OCI-LY1 (cell line): ENCODE results near the gene RABL6.
A peak's percentile ranks its signal among the peaks of the same experiment; 100 is the strongest.
"Not testable (repeated sequence)": the region's sequence is repeated elsewhere in the genome, so short reads cannot be mapped to it uniquely, and the experiment has no call there.

Experiments used
- H2AFZ ChIP-seq: fragments of 200-600 bp; sonication (generic), shearing (Covaris generic); 2 replicates; pipeline ENCODE4 v1.6.0; 2014; ENCODE audit warnings: antibody characterized with exemption, mild to moderate bottlenecking, low read length
- H3F3A ChIP-seq: fragments of 200-600 bp; sonication (generic), shearing (Covaris generic); 2 replicates; pipeline ENCODE4 v1.6.0; 2014; ENCODE audit warnings: mild to moderate bottlenecking, antibody characterized with exemption, low read length, moderate library complexity; ENCODE audit not compliant: insufficient read depth
- H3K27ac ChIP-seq: fragments of 200-600 bp; sonication (generic); 2 replicates; pipeline ENCODE4 v1.5.1; 2014; ENCODE audit warnings: low read length, mixed run types, mild to moderate bottlenecking, low read depth; ENCODE audit not compliant: poor library complexity, severe bottlenecking
- H3K27me3 ChIP-seq: fragments of 200-600 bp; sonication (generic); 2 replicates; pipeline ENCODE4 v1.6.0; 2014; ENCODE audit warnings: antibody characterized with exemption, mild to moderate bottlenecking, low read length, moderate library complexity; ENCODE audit not compliant: insufficient read depth
- H3K36me3 ChIP-seq: fragments of 200-600 bp; sonication (generic); 2 replicates; pipeline ENCODE4 v1.6.1; 2014; ENCODE audit warnings: mild to moderate bottlenecking, antibody characterized with exemption, low read length, moderate library complexity, mixed read lengths; ENCODE audit not compliant: insufficient read depth
- H3K4me1 ChIP-seq: fragments of 200-600 bp; sonication (generic); 2 replicates; pipeline ENCODE4 v1.5.1; 2014; ENCODE audit warnings: mild to moderate bottlenecking, low read length, moderate library complexity; ENCODE audit not compliant: insufficient read depth, severe bottlenecking
- H3K4me2 ChIP-seq: fragments of 200-600 bp; sonication (generic), shearing (Covaris generic); 2 replicates; pipeline ENCODE4 v1.6.1; 2014; ENCODE audit warnings: low read length
- H3K4me3 ChIP-seq: fragments of 200-600 bp; sonication (generic); 2 replicates; pipeline ENCODE4 v1.5.1; 2014; ENCODE audit warnings: low read length, low read depth, mild to moderate bottlenecking, mixed read lengths; ENCODE audit not compliant: poor library complexity, severe bottlenecking
- H3K79me2 ChIP-seq: fragments of 200-600 bp; shearing (Covaris generic); 2 replicates; pipeline ENCODE4 v1.6.1; 2016; ENCODE audit warnings: mixed run types, low read length, mixed read lengths; ENCODE audit not compliant: insufficient read depth
- H3K9ac ChIP-seq: fragments of 200-600 bp; sonication (generic), shearing (Covaris generic); 2 replicates; pipeline ENCODE4 v1.6.1; 2014; ENCODE audit warnings: mild to moderate bottlenecking, low read length, mixed read lengths
- H3K9me2 ChIP-seq: fragments of 200-600 bp; sonication (generic), shearing (Covaris generic); 2 replicates; pipeline ENCODE4 v1.6.1; 2014; ENCODE audit warnings: low read depth, mild to moderate bottlenecking, low read length, mixed read lengths
- H3K9me3 ChIP-seq: fragments of 200-600 bp; shearing (Covaris generic); 2 replicates; pipeline ENCODE4 v1.6.1; 2014; ENCODE audit warnings: low read length, mixed read lengths
- H4K20me1 ChIP-seq: fragments of 200-600 bp; sonication (generic), shearing (Covaris generic); 2 replicates; pipeline ENCODE4 v1.6.0; 2016; ENCODE audit warnings: mild to moderate bottlenecking, low read length; ENCODE audit not compliant: insufficient read depth
- EZH2 ChIP-seq: fragments of 200-600 bp; sonication (generic), shearing (Covaris generic); IDR thresholded peaks from 2 replicates; pipeline ENCODE4 v1.8.0; 2017; ENCODE audit warnings: borderline replicate concordance, mixed run types, mild to moderate bottlenecking, antibody characterized with exemption, low read length, moderate library complexity, mixed read lengths
- TF ChIP-seq, protein P1 (sequence below): fragments of 200-600 bp; sonication (generic), shearing (Covaris generic); IDR thresholded peaks from 2 replicates; pipeline ENCODE4 v1.5.1; 2017; ENCODE audit warnings: mild to moderate bottlenecking, antibody characterized with exemption, low read length, moderate library complexity, mixed read lengths

RABL6 gene

DNA sequence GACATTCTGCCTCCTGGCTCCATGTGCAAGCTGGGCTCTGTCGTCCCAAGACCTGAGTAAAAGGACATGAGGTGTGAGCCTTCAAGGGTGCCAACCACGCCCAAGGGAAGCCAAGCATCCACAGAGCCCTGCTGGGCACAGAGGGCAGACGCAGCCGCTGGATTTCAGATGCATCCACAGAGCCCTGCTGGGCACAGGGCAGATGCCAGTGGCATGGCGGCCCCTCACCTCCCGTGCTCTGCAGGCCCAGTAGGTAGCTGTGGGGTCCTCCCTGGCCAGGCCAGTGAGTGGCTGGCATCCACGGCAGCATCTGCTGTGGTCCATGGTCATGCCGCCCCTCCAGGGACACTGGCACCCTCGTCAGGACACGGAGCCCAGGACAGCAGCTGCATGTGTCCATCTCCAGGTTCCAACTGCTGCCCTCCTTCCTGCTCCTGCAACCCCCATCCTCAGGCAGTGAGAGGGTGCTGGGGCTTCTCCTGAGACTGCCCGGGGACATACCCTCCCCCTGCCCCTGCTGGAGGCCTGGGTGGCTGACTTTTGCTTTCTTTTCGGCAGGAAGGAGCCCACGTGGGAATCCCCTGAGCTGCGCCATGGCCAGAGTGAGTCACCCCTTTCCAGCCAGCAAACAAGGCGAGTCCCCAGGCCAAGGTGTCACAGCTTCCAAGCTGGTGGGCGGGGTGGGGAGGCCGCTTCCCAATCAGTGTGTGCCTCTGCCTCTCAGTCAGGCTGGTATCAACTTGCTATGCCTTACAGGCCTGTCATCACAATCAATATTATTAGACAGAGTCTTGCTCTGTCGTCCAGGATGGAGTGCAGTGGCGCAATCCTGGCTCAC is 74.6 kb downstream of the RABL6 start:
- no peaks in the 10 kb centered on the region for H3K36me3 ChIP-seq
- peaks cover 12% of the 10 kb centered on the region for H3K4me1 ChIP-seq
- no peak overlapping the region for H3K4me3 ChIP-seq
- no peak overlapping the region for H3K27ac ChIP-seq
- H4K20me1 ChIP-seq = no peaks in the 10 kb centered on the region
- peaks cover 4% of the 10 kb centered on the region for H3K79me2 ChIP-seq
- no peaks in the 10 kb centered on the region for H3K9me2 ChIP-seq
- no peak overlapping the region for H3K9ac ChIP-seq
- TF ChIP-seq, protein P1, sequence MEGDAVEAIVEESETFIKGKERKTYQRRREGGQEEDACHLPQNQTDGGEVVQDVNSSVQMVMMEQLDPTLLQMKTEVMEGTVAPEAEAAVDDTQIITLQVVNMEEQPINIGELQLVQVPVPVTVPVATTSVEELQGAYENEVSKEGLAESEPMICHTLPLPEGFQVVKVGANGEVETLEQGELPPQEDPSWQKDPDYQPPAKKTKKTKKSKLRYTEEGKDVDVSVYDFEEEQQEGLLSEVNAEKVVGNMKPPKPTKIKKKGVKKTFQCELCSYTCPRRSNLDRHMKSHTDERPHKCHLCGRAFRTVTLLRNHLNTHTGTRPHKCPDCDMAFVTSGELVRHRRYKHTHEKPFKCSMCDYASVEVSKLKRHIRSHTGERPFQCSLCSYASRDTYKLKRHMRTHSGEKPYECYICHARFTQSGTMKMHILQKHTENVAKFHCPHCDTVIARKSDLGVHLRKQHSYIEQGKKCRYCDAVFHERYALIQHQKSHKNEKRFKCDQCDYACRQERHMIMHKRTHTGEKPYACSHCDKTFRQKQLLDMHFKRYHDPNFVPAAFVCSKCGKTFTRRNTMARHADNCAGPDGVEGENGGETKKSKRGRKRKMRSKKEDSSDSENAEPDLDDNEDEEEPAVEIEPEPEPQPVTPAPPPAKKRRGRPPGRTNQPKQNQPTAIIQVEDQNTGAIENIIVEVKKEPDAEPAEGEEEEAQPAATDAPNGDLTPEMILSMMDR = no peak
- no peak for TF ChIP-seq EZH2
- no peak overlapping the region for H2AFZ ChIP-seq
- H3K9me3 ChIP-seq = no peaks in the 10 kb centered on the region
- no peak overlapping the region for H3K4me2 ChIP-seq
- no peaks in the 10 kb centered on the region for H3K27me3 ChIP-seq
- no peaks in the 10 kb centered on the region for H3F3A ChIP-seq

DNA sequence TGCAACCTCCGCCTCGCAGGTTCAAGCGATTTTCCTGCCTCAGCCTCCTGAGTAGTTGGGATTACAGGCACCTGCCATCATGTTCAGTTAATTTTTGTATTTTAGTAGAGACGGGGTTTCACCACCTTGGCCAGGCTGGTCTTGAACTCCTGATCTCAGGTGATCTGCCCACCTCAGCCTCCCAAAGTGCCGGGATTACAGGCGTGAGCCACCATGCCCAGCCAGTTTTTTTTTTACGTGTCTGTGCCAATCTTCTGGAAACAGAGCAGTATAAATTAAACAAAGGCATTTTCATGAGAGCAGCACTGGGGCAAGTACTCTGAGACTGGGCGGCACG is 75.2 kb downstream of the RABL6 start:
- H3K9ac ChIP-seq, H3K4me2 ChIP-seq, H3K27ac ChIP-seq, H3K9me2 ChIP-seq, H4K20me1 ChIP-seq, H2AFZ ChIP-seq, H3K4me3 ChIP-seq, H3K9me3 ChIP-seq, H3K27me3 ChIP-seq, H3K36me3 ChIP-seq, H3F3A ChIP-seq, H3K79me2 ChIP-seq: not testable (repeated sequence)
- peaks cover 15% of the 10 kb centered on the region for H3K4me1 ChIP-seq

DNA sequence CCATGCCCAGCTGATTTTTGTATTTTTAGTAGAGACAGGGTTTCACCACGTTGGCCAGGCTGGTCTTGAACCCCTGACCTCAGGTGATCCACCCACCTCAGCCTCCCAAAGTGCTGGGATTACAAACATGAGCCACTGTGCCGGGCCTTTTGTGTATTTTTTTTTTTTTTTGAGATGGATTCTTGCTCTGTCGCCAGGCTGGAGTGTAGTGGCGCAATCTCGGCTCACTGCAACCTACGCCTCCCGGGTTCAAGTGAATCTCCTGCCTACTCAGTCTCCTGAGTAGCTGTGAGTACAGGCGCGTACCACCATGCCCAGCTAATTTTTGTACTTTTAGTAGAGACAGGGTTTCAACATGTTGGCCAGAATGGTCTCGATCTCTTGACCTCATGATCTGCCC is 75.9 kb downstream of the RABL6 start:
- H2AFZ ChIP-seq, H3K9me2 ChIP-seq, H3K9ac ChIP-seq, H3K4me2 ChIP-seq, H4K20me1 ChIP-seq, H3K9me3 ChIP-seq, H3K27me3 ChIP-seq, H3K36me3 ChIP-seq, H3F3A ChIP-seq, H3K27ac ChIP-seq, H3K4me3 ChIP-seq: not testable (repeated sequence)
- peaks cover 17% of the 10 kb centered on the region for H3K79me2 ChIP-seq
- peaks cover 15% of the 10 kb centered on the region for H3K4me1 ChIP-seq

DNA sequence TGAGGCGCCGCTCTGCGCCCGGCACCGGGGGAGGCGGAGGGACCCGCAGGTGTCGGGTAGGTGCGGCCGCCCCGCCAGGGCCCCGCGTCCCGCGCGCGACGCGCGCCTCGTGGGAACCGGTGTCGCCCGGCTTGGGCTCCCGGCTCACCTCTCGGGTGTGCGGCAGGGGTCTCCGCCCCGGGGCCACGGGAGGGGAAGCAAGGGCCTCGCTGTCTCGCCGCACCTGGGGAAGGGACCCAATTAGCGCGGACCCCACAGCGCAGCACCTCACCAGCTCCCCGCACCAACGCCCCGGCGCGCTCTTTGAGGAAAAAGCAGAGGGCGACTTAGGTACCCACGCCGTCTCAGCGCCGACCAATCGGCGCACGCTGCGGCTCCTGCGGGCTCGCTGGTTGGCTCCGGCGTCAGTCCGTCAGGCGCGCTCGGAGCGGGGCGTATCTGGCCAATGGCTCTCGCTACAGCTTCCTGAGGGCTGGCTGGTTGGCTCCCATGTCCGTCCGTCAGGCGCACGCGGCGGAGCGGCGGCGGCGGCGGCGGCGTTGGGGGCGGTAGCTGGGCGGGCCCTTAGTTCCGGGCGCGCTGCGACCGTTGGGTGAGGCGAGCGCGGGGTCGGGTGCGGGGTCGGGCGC is 78.3 kb downstream of the RABL6 start, which contains the start of gene TRAF2:
Gene TRAF2, plus strand, starts transcription at position 567 of the 629 bp plus-strand sequence. CDS start 12,225 bp downstream, outside the sequence.
- Histone ChIP-seq H2AFZ (no peak within 1 kb of the TSS), H4K20me1 (no peaks in the 10 kb centered on the region), H3K36me3 (peaks cover 9% of the 10 kb centered on the region; the same call in 1 of the 2 replicates), H3K9me2 (no peaks in the 10 kb centered on the region), H3K79me2 (peaks cover 29% of the 10 kb centered on the region), H3F3A (no peaks in the 10 kb centered on the region), H3K27ac (peak within 1 kb of the TSS; percentile 55), H3K9ac (peak within 1 kb of the TSS; percentile 98), H3K4me3 (peak within 1 kb of the TSS; percentile 98), H3K4me1 (peaks cover 15% of the 10 kb centered on the region), H3K9me3 (no peaks in the 10 kb centered on the region), H3K4me2 (peak within 1 kb of the TSS; percentile 83), H3K27me3 (no peaks in the 10 kb centered on the region)
- TF ChIP-seq EZH2 = no peak
- TF ChIP-seq, protein P1 = no peak
